Measurements from ENCODE around the gene GNA14.
"Not testable (repeated sequence)": the region's sequence is repeated elsewhere in the genome, so short reads cannot be mapped to it uniquely, and the experiment has no call there.

The GNA14 gene

DNA sequence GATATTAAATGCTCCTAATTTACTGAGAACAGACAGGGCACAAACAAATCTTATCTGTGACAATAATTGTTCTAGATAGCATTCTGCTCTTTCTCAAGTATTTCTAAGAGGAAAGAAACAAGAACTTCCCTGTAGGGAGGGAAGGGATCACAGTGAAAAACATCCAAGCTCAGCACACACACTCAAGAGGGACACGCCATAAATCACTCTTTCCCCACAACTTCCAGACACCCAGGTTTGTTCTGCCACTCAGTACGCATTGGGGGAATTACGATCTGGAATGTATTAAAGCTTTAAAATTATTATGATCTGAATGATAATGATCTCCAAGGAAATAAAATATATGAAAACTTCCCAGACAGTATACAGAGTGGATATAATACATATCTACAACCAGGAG, 221.4 kb downstream of the GNA14 start:
- FAIRE-seq (no peak), DNase-seq (ENCODE audit: extremely low spot score, insufficient read length, low read depth) (no peak)

DNA sequence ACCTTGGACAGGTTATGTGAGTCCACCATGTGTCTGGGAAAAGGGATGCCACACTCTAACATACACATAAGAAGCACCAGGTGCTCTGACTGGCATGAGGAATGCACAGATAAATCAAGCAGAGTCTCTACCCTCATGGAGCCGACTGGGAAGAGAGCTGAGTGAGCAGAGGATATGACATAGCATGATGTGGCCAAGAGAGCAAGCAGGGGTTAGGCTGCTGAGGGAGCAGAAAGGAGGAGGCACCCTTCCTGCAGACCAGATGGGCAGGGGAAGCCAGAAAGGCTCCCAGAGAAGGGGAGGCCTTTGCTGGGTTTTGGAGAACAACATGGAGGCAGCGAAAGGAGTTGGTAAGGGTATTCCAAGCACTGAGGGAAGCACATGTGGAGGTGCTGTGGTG, 223.1 kb downstream of the GNA14 start:
- FAIRE-seq (no peak), DNase-seq (ENCODE audit: extremely low spot score, insufficient read length, low read depth) (no peak)

DNA sequence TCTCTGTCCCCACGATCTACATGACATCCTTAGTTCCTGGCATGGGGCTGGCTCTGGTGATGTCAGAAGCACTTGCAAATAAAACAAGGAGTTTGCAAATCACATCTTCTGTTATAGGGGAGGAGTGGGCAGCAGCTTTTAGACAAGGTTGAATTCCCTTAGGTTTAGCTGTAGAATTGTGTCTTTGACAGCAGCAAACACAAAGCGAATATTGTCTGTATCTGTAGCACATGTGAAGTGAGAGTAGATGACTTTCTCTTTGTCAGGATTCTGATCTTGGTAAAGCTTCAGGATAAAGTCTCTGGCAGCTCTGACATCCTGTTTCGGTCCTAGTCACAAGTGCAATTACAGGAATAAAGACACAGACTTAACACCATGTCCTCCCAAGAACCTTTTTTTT, 224.3 kb downstream of the GNA14 start:
- DNase-seq (ENCODE audit: extremely low spot score, insufficient read length, low read depth) (no peak), FAIRE-seq (no peak)

DNA sequence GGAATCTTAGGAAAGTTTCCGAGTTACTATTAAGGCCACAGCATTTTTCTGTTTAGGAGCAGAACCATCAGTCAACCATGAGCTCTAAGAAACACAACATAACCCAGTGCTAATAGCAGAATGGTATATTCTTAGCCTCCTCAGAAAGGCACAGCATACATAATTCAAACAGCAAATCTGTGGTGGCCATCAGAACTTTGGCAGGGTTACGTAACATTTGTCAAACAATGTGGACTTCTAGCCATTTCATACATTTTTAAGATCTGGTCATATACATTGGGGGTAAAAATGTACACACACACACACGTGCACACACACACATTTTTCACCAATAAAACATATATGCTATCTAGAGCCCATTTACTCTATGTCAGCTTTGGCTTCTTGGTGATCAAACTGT, 225.2 kb downstream of the GNA14 start:
- FAIRE-seq (no peak), DNase-seq (ENCODE audit: extremely low spot score, insufficient read length, low read depth) (no peak)

DNA sequence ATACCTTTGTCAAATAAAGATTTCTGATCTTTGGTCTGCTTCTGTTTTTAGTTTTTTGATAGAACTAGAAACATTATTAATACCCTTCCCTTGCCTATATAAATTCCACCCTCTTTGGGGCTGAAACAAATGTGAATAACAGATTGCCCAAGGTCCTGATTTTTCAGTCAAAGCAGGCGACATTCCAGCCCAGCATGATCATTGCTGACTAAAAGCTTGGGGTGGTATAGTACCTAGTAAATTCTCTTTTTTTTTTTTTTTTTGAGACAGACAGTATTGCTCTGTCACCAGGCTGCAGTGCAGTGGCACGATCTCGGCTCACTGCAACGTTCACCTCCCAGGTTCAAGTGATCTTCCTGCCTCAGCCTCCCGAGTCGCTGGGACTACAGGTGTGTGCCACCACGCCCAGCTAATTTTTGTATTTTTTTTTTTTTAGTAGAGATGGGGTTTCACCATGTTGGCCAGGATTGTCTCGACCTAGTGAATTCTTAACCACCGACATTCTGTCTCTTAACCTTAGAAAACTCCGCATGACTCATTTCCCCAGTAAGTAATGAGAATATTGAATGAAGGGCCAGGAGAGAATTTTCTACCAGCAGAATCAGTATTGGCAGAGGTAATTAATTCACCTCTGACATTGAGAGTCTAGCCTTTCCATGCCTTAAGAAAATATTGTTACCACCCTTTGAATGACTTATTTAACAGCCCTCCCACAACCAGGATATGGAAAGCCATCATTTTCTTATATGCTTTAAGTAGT, 226.4 kb downstream of the GNA14 start:
- DNase-seq (ENCODE audit: extremely low spot score, insufficient read length, low read depth) = no peak
- FAIRE-seq = no peak

DNA sequence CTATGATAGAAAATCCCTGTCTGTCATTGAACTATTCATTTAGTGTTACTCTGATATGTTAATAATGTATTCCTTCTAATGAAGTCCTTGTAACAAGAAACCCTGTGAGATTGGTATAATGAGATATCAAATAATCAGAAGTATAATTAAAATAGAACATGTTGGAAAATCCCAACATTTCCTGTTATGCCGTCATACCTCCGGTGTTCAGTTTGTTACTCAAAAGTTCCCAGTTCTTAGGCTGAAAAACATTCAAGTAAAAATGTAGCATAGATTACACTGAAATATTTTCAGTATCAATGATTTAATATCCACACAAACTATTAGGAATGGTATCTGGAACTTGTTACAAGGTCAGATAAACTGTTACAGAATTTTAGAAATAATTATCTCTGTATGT, 227.5 kb downstream of the GNA14 start:
- DNase-seq (ENCODE audit: extremely low spot score, insufficient read length, low read depth) (no peak), FAIRE-seq (no peak)

DNA sequence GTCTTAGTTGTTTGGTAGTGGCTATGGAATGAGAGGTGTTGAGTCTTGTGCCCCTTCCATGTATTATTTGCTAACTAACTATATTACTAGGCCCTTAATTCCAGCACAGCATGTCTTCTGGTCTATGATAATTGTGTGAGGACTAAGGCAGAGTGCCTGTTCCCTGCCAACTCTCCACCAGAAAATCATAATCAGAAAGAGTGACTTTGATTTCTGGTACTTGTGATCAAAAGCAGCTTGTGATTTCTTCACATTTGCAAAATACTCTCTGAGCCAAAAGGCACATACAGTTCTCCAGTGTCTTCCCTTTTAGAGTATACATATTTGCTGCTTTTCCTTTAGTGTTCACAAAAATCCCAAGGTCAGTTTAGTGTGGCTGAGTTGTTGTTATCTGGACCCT, 229.9 kb downstream of the GNA14 start:
- DNase-seq (ENCODE audit: extremely low spot score, insufficient read length, low read depth) (no peak), FAIRE-seq (no peak)

DNA sequence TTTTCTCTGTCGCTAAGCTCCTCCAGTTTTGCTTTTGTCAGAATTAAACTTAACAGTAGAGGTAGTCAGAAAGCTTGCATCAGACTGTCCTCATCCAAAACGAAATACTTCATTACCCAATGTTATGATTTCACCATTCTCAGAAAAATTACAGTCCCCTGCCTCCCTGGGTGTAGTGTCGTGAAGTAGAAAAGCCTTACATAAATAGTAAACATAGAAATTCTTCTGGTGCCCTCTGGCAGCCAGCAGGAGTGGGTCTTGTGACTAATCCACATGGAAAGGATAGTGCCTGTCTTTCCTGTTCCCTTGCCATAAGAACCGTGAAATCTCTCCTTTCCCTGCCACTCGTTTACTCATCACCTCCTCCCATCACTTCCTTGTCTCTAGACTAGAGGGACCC, 230.6 kb downstream of the GNA14 start:
- FAIRE-seq (no peak), DNase-seq (ENCODE audit: extremely low spot score, insufficient read length, low read depth) (no peak)

DNA sequence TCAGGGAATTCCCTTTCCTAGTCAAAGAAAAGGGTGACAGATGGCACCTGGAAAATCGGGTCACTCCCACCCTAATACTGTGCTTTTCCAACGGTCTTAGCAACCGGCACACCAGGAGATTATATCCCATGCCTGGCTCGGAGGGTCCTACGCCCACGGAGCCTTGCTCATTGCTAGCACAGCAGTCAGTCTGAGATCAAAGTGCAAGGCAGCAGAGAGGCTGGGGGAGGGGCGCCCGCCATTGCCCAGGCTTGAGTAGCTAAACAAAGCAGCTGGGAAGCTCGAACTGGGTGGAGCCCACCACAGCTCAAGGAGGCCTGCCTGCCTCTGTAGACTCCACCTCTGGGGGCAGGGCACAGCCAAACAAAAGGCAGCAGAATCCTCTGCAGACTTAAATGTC, 239.6 kb downstream of the GNA14 start:
- not testable (repeated sequence) for DNase-seq (ENCODE audit: extremely low spot score, insufficient read length, low read depth); FAIRE-seq

DNA sequence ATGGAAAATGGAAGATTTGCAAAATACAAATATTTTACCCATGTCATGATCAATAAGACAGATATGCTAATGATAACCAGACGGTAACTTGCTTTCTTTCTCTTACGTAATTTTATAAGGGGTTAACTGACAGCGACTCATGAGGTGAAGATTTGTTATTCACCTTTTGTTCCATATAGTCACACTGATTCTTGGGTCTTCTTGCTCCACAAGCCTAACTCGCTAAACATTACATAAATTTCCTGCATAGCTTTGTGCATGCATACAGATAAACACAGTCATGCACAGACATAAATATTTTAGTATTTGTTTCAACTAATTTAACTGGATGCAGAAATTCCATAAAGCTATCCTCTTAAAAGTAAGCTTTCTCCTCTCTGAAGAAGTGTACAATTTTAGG, 244.9 kb downstream of the GNA14 start:
- FAIRE-seq = no peak

DNA sequence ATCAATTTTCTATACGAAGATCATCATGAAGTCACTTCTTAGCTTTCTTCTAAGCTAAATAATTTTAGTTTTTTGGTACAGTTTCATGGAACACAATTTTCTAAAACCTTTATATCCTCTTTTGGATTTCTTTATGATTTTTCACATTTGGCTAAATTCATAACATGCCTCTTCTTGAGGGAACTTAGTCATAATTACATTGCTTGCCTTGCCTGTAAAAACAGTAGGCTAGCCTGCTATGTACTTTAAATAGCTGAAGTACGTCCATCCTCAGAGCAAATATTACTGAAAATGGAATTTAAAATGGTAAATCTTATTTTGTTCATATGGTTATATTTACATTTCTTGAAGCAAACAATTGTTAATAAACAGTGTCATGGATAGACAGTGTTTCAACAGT, 245.8 kb downstream of the GNA14 start:
- DNase-seq (ENCODE audit: extremely low spot score, insufficient read length, low read depth) (no peak), FAIRE-seq (no peak)

More for the DNA sequence above, 244.9 kb downstream of the GNA14 start:
- no peak for DNase-seq (ENCODE audit: extremely low spot score, insufficient read length, low read depth)

DNA sequence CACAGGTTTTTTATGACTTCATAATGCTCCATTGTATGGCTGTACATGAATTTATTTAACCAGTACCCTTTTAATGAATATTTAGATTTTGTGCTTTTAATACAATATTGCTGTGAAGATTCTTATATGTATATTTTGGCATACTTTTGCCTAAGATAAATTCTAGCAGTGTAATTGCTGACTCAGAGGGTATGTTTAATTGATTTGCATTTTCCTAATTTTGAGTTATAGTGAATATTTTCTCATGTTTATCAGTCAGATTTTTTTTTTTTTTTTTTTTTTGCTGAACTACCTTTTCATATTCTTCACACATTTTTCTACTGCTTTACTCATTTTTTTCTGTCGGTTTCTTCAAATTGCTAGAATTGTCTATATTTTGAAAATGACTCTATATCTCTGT, 248.2 kb downstream of the GNA14 start:
- no peak for FAIRE-seq
- DNase-seq (ENCODE audit: extremely low spot score, insufficient read length, low read depth) = no peak

DNA sequence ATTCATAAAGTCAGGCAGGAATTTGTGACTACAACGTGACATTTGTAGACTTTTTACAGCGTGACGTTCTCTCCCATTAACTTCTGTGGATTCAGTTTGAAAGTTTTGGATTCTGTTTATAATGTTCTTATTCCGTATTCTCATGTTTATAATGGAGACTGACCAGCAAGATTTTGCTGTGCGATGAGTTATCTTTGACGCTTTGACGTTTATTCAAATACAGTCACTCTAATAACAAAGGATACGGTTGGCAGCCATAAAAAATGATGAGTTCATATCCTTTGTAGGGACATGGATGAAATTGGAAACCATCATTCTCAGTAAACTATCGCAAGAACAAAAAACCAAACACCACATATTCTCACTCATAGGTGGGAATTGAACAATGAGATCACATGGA, 249.5 kb downstream of the GNA14 start:
- not testable (repeated sequence) for DNase-seq (ENCODE audit: extremely low spot score, insufficient read length, low read depth); FAIRE-seq

DNA sequence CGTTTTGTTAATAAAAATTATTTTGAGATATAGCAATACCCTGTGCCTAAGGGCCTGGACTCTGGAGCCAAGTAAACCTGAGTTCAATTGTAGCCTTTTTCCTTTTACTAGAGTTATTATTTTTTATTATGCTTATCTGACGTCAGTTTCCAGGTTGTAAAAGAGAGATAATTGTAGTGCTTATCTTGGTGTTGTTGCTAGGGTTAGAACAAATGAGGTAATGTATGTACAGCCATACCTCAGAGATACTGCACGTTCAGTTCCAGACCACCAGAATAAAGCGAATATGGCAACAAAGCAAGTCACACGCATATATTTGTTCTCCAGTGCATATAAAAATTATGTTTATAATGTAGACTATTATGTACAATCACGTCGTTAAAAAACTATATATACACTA, 255.8 kb downstream of the GNA14 start:
- no peak for DNase-seq (ENCODE audit: extremely low spot score, insufficient read length, low read depth)
- FAIRE-seq = no peak

DNA sequence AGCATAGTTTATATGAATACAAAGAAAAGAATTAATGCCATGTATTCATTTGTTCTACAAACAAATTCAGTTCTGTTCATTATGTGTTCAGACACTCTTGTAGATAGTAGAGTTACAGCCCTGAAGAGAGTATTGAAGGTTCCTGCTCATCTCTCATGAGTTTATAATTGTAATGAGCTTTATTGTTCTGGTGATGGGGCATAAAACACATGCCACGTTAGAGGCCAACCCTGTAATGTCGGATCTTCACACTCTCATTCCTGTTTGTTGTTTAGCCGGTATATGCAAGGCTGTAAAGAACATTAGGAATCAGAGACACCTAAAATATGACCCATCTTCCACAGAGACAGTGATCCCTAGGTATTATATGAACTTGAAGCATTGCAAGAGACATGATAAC, 256.3 kb downstream of the GNA14 start:
- FAIRE-seq = no peak

DNA sequence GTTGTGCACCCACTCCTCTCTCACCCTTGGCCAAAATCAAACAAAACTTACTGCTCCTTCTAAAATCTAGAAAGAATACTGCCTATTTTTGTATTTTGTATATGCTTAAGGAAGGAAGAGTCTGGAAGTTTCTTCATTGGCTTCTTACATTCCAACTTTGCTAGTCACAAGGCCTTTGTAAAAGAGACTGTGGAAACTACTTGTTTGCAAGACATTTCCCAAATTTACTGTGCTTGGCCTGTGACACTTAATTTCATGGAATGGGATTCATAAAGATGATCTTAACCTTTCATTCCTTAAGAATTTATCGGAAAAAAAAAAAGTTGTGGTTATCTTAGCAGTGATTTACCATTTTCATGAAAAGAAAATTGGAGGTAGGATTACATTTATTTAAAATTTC, 261.9 kb downstream of the GNA14 start:
- DNase-seq (ENCODE audit: extremely low spot score, insufficient read length, low read depth) = no peak
- no peak for FAIRE-seq

More for the DNA sequence above, 256.3 kb downstream of the GNA14 start:
- no peak for DNase-seq (ENCODE audit: extremely low spot score, insufficient read length, low read depth)

DNA sequence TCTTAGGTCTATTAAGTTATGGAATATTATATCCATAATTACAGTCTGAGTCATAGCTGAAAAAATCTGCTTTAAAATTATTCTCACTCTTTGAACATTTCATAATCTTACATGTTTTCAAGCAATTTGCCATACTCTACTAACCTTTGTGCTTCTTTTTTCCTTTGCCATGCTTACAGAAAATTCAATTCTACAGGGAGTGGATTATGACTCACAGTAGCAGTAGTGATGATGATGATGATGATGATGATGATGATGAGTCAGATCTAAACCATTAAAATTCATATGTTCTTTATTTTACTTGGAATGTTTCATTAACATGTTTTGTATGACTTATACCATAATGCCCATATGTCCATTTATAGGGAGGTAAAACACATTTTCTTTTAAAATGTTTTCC, 263.7 kb downstream of the GNA14 start:
- DNase-seq (ENCODE audit: extremely low spot score, insufficient read length, low read depth) (no peak), FAIRE-seq (no peak)

DNA sequence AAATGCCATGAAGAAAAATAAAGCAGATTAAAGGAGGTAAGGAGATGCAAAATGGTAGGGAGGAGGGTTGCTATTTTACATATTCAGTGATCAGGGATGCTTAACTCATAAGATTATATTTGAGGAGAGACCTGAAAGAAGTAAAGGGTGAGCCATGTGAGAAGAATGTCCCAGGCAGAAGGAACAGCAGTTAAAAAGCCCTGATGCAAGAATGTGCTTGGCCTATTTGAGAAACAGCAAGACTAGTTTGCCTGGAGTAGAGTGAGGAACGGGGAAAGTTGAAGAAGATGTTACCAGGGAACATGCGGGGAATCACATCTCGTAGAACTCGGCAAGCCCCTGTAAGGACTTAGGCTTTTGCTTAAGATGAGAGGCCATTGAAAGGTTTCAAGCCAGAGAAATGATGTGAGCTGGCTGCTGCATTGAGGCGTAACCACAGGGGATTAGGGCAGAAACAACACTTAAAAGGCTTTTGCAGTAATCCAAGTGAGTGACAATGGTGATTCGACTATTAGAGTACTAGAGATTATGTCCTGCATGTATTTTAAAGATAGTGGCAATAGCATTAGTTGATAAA, 272.1 kb downstream of the GNA14 start:
- FAIRE-seq = no peak

DNA sequence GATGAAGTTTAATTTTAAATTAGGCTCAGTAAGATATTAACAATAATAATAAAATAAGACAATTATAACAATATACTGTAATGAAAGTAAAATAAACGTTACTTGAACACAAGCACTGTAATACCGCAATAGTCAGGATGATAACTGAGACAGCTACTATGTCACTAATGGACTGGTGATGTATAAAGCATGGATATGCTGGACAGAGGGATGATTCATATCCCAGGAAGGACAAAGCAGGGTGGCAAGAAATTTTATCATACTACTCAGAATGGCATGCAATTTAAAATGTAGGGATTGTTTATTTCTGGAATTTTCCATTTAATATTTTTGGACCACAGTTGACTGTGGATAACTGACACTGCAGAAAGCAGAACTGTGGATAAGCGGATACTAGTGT, 273.9 kb downstream of the GNA14 start:
- no peak for FAIRE-seq
- no peak for DNase-seq (ENCODE audit: extremely low spot score, insufficient read length, low read depth)

More for the DNA sequence above, 272.1 kb downstream of the GNA14 start:
- no peak for DNase-seq (ENCODE audit: extremely low spot score, insufficient read length, low read depth)
